GM10248 (cell line): ENCODE results near the gene KLK7.

Experiments
- CTCF ChIA-PET: fragments of 300-600 bp; sonication (Branson Sonifier 250); formaldehyde crosslinking; extraction: SDS; loops from one replicate; lab custom pipeline; 2021; ENCODE audit warnings: antibody characterized with exemption; lab: Yijun Ruan, JAX
- POLR2A ChIA-PET: fragments of 350-650 bp; sonication (Branson Sonifier 250); formaldehyde crosslinking; extraction: SDS; loops from one replicate; lab custom pipeline; 2020; ENCODE audit warnings: antibody characterized with exemption; lab: Yijun Ruan, JAX
- DNase-seq: peaks from one replicate; pipeline ENCODE4 v3.0.0; 2012; ENCODE audit errors: extremely low spot score
- TF ChIP-seq, protein P1 (sequence below): IDR thresholded peaks from 2 replicates; pipeline ENCODE4 v1.5.1; 2012; ENCODE audit warnings: mild to moderate bottlenecking, low read depth; ENCODE audit errors: extremely low read depth, missing control alignments, control extremely low read depth

KLK7 gene

DNA sequence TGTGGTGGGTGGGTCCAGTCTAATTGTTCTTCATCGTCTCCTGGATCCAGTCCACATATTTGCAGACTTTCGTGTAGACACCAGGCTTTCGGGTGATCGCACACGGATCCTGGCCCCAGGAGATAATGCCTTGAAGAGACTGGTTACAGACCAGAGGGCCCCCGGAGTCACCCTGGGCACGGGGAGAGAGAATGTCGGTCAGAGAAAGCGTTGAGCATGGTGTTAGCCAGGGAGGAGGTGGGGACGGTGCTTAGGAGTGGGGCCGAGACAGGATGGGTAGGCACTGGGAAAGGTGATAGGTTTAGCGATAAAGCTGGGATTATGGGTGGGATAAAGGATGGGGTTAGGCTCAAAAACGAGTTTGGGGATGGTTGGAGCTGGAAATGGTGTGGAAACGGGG, 38.8 kb upstream of the KLK7 start:
- no peak for DNase-seq
- ChIA-PET POLR2A (no interaction called here), CTCF (interaction anchor here (4.6 kb wide), 1 partner anchor 73 kb away, joined by 19 read pairs; no protein-coding TSS in a partner anchor)
- TF ChIP-seq, protein P1, sequence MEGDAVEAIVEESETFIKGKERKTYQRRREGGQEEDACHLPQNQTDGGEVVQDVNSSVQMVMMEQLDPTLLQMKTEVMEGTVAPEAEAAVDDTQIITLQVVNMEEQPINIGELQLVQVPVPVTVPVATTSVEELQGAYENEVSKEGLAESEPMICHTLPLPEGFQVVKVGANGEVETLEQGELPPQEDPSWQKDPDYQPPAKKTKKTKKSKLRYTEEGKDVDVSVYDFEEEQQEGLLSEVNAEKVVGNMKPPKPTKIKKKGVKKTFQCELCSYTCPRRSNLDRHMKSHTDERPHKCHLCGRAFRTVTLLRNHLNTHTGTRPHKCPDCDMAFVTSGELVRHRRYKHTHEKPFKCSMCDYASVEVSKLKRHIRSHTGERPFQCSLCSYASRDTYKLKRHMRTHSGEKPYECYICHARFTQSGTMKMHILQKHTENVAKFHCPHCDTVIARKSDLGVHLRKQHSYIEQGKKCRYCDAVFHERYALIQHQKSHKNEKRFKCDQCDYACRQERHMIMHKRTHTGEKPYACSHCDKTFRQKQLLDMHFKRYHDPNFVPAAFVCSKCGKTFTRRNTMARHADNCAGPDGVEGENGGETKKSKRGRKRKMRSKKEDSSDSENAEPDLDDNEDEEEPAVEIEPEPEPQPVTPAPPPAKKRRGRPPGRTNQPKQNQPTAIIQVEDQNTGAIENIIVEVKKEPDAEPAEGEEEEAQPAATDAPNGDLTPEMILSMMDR: no peak

DNA sequence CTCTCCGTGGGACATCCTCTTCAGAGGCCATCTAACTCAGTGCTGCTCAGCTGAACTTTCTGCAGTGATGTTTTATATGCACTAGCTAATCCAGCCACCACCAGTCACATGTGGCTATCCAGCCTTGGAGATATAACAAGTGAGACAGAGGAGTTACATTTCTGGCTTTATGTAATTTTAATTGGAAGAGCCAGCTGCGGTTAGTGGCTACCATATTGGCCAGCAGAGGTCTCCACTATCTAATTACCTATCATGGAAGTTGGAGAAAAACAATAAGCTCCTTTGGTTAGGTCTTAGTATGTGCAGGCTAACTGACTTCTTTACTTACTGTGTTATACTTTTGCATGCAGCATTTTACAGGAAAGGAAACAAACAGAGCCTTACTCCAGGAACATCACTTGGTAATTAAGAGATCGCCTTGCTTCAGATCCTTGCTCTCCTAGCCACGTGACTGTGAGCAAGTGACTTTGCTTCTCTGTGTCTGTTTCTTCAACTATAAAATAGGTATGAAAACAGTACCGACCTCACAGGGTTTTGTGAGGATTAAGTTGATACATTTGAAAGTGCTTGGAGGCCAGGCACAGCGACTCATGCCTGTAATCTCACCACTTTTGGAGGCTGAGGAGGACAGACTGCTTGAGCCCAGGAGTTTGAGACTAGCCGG, 37.4 kb upstream of the KLK7 start:
- no peak for DNase-seq
- TF ChIP-seq, protein P1: peak; percentile 63
- POLR2A ChIA-PET: interaction anchor here (0.5 kb wide), 1 partner anchor 1262 kb away, joined by 4 read pairs; no protein-coding TSS in a partner anchor
- CTCF ChIA-PET: interaction anchor here (0.7 to 4.6 kb wide), 8 partner anchors 10 to 74 kb away, joined by 3 to 19 read pairs (median 3); no protein-coding TSS in a partner anchor

DNA sequence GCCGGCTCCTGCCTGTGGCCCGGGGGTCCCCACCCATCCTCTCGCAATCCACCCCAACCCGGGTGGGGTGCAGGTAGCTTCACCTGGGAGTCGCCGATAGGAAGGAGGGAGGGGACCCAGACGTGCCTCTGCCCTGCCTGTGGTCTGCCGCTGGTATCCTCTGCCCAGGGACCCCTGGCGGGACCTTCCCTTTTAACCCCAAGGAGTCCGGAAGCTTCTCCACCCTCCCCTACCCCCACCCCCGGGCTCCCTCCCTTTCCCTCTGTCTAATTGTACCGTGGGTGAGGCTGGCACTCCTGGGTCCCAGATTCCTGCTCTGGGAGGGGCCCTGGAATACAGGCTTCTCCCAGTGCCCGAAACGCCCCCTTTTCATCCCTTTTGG, 35.8 kb upstream of the KLK7 start, which contains the start of gene KLK10:
Gene KLK10, minus strand, starts transcription at position 166 of the 382 bp plus-strand sequence. CDS start 579 bp downstream, outside the sequence.
- CTCF ChIA-PET: interaction anchor here (4.6 kb wide), 1 partner anchor 76 kb away, joined by 19 read pairs; no protein-coding TSS in a partner anchor
- TF ChIP-seq, protein P1: no peak
- DNase-seq: no peak
- POLR2A ChIA-PET: no interaction called here

DNA sequence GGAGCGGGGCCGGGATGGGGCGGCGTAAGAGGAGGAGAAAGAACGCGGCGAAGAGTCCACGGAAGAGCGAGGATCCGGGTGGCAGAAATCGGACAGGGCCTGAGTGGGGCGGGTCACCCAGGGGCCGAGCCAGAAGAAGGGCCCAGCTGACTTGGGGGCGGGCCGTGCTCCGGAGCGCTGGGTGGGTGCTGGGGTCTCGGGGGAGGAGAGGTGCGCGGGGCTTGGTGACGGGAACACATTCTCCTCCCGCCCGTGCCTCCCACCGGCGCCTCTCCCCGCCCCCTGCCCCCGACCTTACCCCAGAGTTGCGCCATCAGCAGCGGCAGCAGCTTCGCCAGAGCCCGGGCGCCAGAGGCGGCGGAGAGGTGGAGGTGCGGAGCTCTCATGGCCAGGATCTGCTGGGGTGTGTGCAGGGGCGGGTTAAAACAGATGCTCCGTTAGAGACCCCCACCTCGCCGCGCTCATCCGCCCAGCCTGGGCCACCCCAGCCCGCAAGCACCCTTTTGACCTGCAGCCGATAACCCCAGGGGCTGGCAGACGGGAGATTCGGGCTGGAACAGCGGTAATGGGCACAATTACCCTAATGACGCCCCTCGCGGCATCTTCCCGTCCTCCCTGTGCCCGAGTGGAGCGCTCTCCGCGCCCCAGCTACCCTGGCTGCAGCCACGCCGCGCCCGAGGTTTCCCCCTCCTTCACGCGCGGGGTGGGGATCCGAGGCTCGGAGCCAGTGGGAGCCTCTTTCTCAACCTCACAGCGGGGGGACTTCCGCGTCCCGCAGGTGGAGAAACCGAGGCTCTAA, 35.2 kb upstream of the KLK7 start:
- POLR2A ChIA-PET: interaction anchor here (0.6 kb wide), 1 partner anchor 214 kb away, joined by 4 read pairs; no protein-coding TSS in a partner anchor
- CTCF ChIA-PET: interaction anchor here (4.6 kb wide), 1 partner anchor 77 kb away, joined by 19 read pairs; no protein-coding TSS in a partner anchor
- DNase-seq: no peak
- TF ChIP-seq, protein P1: no peak

DNA sequence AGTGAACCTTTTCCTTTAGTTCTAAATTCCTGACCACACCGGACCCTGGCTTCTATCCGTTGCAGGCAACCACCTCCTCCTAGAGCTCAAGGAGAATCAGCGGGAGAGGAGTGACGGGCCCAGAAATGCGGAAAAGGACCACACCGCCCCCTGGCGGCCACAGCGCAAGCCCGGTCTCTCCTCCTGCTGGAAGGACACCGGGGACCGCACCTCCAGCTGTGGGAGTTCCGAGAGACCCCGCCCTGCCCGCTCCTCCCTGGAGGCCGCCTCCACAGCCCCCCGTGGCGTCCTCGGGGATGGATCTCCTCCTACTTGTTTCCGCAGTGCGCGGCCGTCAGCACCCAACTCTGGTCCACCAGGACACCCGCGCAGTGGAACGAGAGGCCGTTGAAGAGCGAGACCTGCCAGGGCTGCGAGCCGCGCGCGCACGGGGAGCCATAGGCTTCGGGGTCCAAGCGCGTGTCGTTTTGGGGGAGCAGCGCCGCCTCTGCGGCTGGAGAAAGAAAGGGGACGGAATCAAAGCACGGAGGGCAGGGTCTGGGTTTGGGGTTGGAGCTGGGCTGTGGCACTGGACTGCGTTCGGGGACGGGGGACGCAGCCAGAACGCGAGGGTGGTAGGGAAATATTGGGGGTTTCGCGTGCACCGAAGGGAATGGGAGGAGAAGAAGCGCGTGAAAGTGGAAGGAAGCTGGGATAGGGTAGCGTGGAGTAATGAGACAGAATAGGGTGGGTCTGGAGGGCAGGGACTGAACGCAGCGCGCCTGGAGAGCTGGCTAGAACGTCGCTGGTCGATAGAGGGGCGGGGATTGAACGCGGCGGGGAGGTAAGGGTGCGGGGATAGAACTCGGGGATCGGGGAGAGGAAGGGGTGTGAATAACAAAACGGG, 33.3 kb upstream of the KLK7 start:
- ChIA-PET POLR2A (no interaction called here), CTCF (interaction anchor here (1.0 to 1.1 kb wide), 2 partner anchors 79 to 461 kb away, joined by 3 read pairs; no protein-coding TSS in a partner anchor)
- TF ChIP-seq, protein P1: peak; percentile 24
- peak; percentile 86 for DNase-seq
